Activated CD4-positive, alpha-beta T cell treated with anti-CD3 and anti-CD28 coated beads, Interleukin-2, amount 10 ng/mL, durations not matched to agents 7 days and 5 days (primary cell): Measurements from ENCODE around the gene IQCE. TPM values are rescaled to one million over a fixed set of nuclear protein-coding genes. Genes with fewer than 3 reads are reported as not detected.
A peak's percentile ranks its signal among the peaks of the same experiment; 100 is the strongest.

Experiments used
- CTCF ChIA-PET: fragments of 350-600 bp; sonication (Branson Sonifier 250); formaldehyde crosslinking; loops from one replicate; lab custom pipeline; 2021; ENCODE audit warnings: antibody characterized with exemption; lab: Charles Lee
- POLR2A ChIA-PET: fragments of 350-600 bp; sonication (Branson Sonifier 250); formaldehyde crosslinking; loops from one replicate; lab custom pipeline; 2021; ENCODE audit warnings: antibody characterized with exemption; lab: Charles Lee
- DNase-seq: peaks from one replicate; pipeline ENCODE4 v3.0.0-alpha.2; 2020
- H3K27ac Mint-ChIP-seq: one replicate; pipeline ENCODE4 v1.8.0; 2021; ENCODE audit warnings: mild to moderate bottlenecking, moderate library complexity, mixed read lengths
- H3K27me3 Mint-ChIP-seq: one replicate; pipeline ENCODE4 v1.8.0; 2021; ENCODE audit warnings: mixed read lengths
- H3K36me3 Mint-ChIP-seq: one replicate; pipeline ENCODE4 v1.8.0; 2021; ENCODE audit warnings: low read depth, mixed read lengths
- H3K4me1 Mint-ChIP-seq: one replicate; pipeline ENCODE4 v1.8.0; 2021; ENCODE audit warnings: mixed read lengths
- H3K4me3 Mint-ChIP-seq: one replicate; pipeline ENCODE4 v1.8.0; 2021; ENCODE audit warnings: mild to moderate bottlenecking, moderate library complexity, mixed read lengths
- H3K9me3 Mint-ChIP-seq: one replicate; pipeline ENCODE4 v1.8.0; 2021; ENCODE audit warnings: mixed read lengths
- total RNA-seq, 2 experiments: library from RNA; stranded (reverse); gene quantifications; one replicate each; pipeline ENCODE4 v1.2.3, GENCODE V29; 2021

IQCE gene
- total RNA-seq, 2 experiments from 2014 or later, result 13.8 to 15.5 TPM

GRCh38 chr7:2601065-2601464 lies 42.3 kb downstream of the IQCE start:
- no peaks in the 10 kb centered on the region for H3K9me3 Mint-ChIP-seq
- no peaks in the 10 kb centered on the region for H3K27me3 Mint-ChIP-seq
- H3K36me3 Mint-ChIP-seq, result no peaks in the 10 kb centered on the region
- DNase-seq, result no peak
- CTCF ChIA-PET, result interaction anchor here (1.6 kb wide), 1 partner anchor 12 kb away, joined by 4 read pairs; no protein-coding TSS in a partner anchor
- no peak overlapping the region for H3K27ac Mint-ChIP-seq
- no peak overlapping the region for H3K4me3 Mint-ChIP-seq
- POLR2A ChIA-PET, result no interaction called here
- H3K4me1 Mint-ChIP-seq, result peaks cover 7% of the 10 kb centered on the region

GRCh38 chr7:2601907-2602306 lies 43.1 kb downstream of the IQCE start:
- Mint-ChIP-seq H3K27me3 (no peaks in the 10 kb centered on the region), H3K36me3 (no peaks in the 10 kb centered on the region), H3K4me3 (no peak overlapping the region), H3K27ac (no peak overlapping the region), H3K9me3 (no peaks in the 10 kb centered on the region), H3K4me1 (peaks cover 7% of the 10 kb centered on the region)
- CTCF ChIA-PET, result interaction anchor here (0.8 to 1.6 kb wide), 3 partner anchors 9 to 12 kb away, joined by 3 to 4 read pairs (median 3); no protein-coding TSS in a partner anchor
- POLR2A ChIA-PET, result no interaction called here
- DNase-seq, result no peak

GRCh38 chr7:2602406-2603043 lies 43.7 kb downstream of the IQCE start:
- H3K27ac Mint-ChIP-seq, result no peak overlapping the region
- no peak overlapping the region for H3K4me3 Mint-ChIP-seq
- no peaks in the 10 kb centered on the region for H3K36me3 Mint-ChIP-seq
- POLR2A ChIA-PET, result no interaction called here
- peaks cover 7% of the 10 kb centered on the region for H3K4me1 Mint-ChIP-seq
- no peak for DNase-seq
- no peaks in the 10 kb centered on the region for H3K9me3 Mint-ChIP-seq
- CTCF ChIA-PET, result interaction anchor here (0.8 to 1.6 kb wide), 4 partner anchors 10 to 107 kb away, joined by 3 to 4 read pairs (median 3); no protein-coding TSS in a partner anchor
- H3K27me3 Mint-ChIP-seq, result no peaks in the 10 kb centered on the region

GRCh38 chr7:2603044-2603965 lies 44.5 kb downstream of the IQCE start:
- no peak overlapping the region for H3K27ac Mint-ChIP-seq
- peaks cover 11% of the 10 kb centered on the region for H3K4me1 Mint-ChIP-seq
- no peaks in the 10 kb centered on the region for H3K27me3 Mint-ChIP-seq
- DNase-seq, result no peak
- CTCF ChIA-PET, result interaction anchor here (0.6 to 1.3 kb wide), 4 partner anchors 9 to 107 kb away, joined by 3 to 4 read pairs (median 3); no protein-coding TSS in a partner anchor
- no peaks in the 10 kb centered on the region for H3K9me3 Mint-ChIP-seq
- H3K4me3 Mint-ChIP-seq, result no peak overlapping the region
- H3K36me3 Mint-ChIP-seq, result no peaks in the 10 kb centered on the region
- POLR2A ChIA-PET, result interaction anchor here (0.7 kb wide), 1 partner anchor 138 kb away, joined by 3 read pairs; no protein-coding TSS in a partner anchor

- POLR2A ChIA-PET, result no interaction called here
- H3K36me3 Mint-ChIP-seq, result no peaks in the 10 kb centered on the region
- H3K27me3 Mint-ChIP-seq, result no peaks in the 10 kb centered on the region
These were observed 45.9 kb downstream of the IQCE start for GRCh38 chr7:2604608-2605174.

GRCh38 chr7:2605608-2606538 lies 47.1 kb downstream of the IQCE start:
- DNase-seq, result no peak
- ChIA-PET CTCF (interaction anchor here (1.5 kb wide), 1 partner anchor 12 kb away, joined by 4 read pairs; no protein-coding TSS in a partner anchor), POLR2A (no interaction called here)
- no peak overlapping the region for H3K4me3 Mint-ChIP-seq
- H3K4me1 Mint-ChIP-seq, result peaks cover 17% of the 10 kb centered on the region
- no peak overlapping the region for H3K27ac Mint-ChIP-seq
- H3K36me3 Mint-ChIP-seq, result no peaks in the 10 kb centered on the region
- no peaks in the 10 kb centered on the region for H3K27me3 Mint-ChIP-seq
- no peaks in the 10 kb centered on the region for H3K9me3 Mint-ChIP-seq

More at GRCh38 chr7:2604608-2605174, 45.9 kb downstream of the IQCE start:
- Mint-ChIP-seq H3K4me3 (no peak overlapping the region), H3K4me1 (peaks cover 16% of the 10 kb centered on the region), H3K9me3 (no peaks in the 10 kb centered on the region), H3K27ac (no peak overlapping the region)
- DNase-seq, result no peak
- CTCF ChIA-PET, result interaction anchor here (1.0 to 1.3 kb wide), 2 partner anchors 10 to 14 kb away, joined by 3 read pairs; no protein-coding TSS in a partner anchor

GRCh38 chr7:2606539-2606936 lies 47.8 kb downstream of the IQCE start:
- no peaks in the 10 kb centered on the region for H3K27me3 Mint-ChIP-seq
- CTCF ChIA-PET, result interaction anchor here (1.5 kb wide), 1 partner anchor 12 kb away, joined by 4 read pairs; no protein-coding TSS in a partner anchor
- DNase-seq, result no peak
- no peak overlapping the region for H3K27ac Mint-ChIP-seq
- POLR2A ChIA-PET, result interaction anchor here (0.6 kb wide), 1 partner anchor 124 kb away, joined by 5 read pairs; no protein-coding TSS in a partner anchor
- no peaks in the 10 kb centered on the region for H3K36me3 Mint-ChIP-seq
- no peaks in the 10 kb centered on the region for H3K9me3 Mint-ChIP-seq
- peaks cover 17% of the 10 kb centered on the region for H3K4me1 Mint-ChIP-seq
- no peak overlapping the region for H3K4me3 Mint-ChIP-seq

GRCh38 chr7:2607122-2607922 lies 48.5 kb downstream of the IQCE start:
- DNase-seq, result no peak
- Mint-ChIP-seq H3K36me3 (no peaks in the 10 kb centered on the region), H3K9me3 (no peaks in the 10 kb centered on the region), H3K27me3 (no peaks in the 10 kb centered on the region), H3K4me3 (no peak overlapping the region), H3K4me1 (peaks cover 16% of the 10 kb centered on the region), H3K27ac (no peak overlapping the region)
- POLR2A ChIA-PET, result interaction anchor here (0.6 kb wide), 1 partner anchor 123 kb away, joined by 5 read pairs; no protein-coding TSS in a partner anchor
- CTCF ChIA-PET, result interaction anchor here (1.5 to 2.1 kb wide), 2 partner anchors 11 to 102 kb away, joined by 4 to 6 read pairs; no protein-coding TSS in a partner anchor

- Mint-ChIP-seq H3K27me3 (no peaks in the 10 kb centered on the region), H3K27ac (no peak overlapping the region), H3K9me3 (no peaks in the 10 kb centered on the region), H3K4me1 (peaks cover 10% of the 10 kb centered on the region), H3K4me3 (no peak overlapping the region), H3K36me3 (no peaks in the 10 kb centered on the region)
- CTCF ChIA-PET, result interaction anchor here (0.5 to 2.1 kb wide), 7 partner anchors 10 to 554 kb away, joined by 3 to 6 read pairs (median 4); no protein-coding TSS in a partner anchor
- no peak for DNase-seq
- POLR2A ChIA-PET, result no interaction called here
These were observed 49.4 kb downstream of the IQCE start for GRCh38 chr7:2607923-2608904.

- peak; percentile 37 for DNase-seq
- H3K36me3 Mint-ChIP-seq, result no peaks in the 10 kb centered on the region
- H3K27me3 Mint-ChIP-seq, result no peaks in the 10 kb centered on the region
- ChIA-PET CTCF (interaction anchor here (0.5 to 2.1 kb wide), 7 partner anchors 10 to 553 kb away, joined by 3 to 6 read pairs (median 4); no protein-coding TSS in a partner anchor), POLR2A (no interaction called here)
- no peak overlapping the region for H3K4me3 Mint-ChIP-seq
- peak overlapping the region; percentile 54 for H3K27ac Mint-ChIP-seq
- H3K9me3 Mint-ChIP-seq, result no peaks in the 10 kb centered on the region
- H3K4me1 Mint-ChIP-seq, result peaks cover 10% of the 10 kb centered on the region
These were observed 50.2 kb downstream of the IQCE start for GRCh38 chr7:2608921-2609411.
